Ishikawa (cell line): ENCODE measurements around the gene METTL1.
A peak's percentile ranks its signal among the peaks of the same experiment; 100 is the strongest.

Source experiments
- CEBPB ChIP-seq: IDR thresholded peaks from 2 replicates; pipeline ENCODE4 v1.6.1; 2012
- CREB1 ChIP-seq: IDR thresholded peaks from 2 replicates; pipeline ENCODE4 v1.6.1; 2012; ENCODE audit warnings: low read depth
- EGR1 ChIP-seq: IDR thresholded peaks from 2 replicates; pipeline ENCODE4 v1.6.1; 2012
- EP300 ChIP-seq: IDR thresholded peaks from 2 replicates; pipeline ENCODE4 v1.6.1; 2012; ENCODE audit warnings: borderline replicate concordance
- FOXM1 ChIP-seq: IDR thresholded peaks from 2 replicates; pipeline ENCODE4 v1.6.1; 2012; ENCODE audit warnings: low read depth, borderline replicate concordance
- MAX ChIP-seq: IDR thresholded peaks from 2 replicates; pipeline ENCODE4 v1.6.1; 2012
- NFIC ChIP-seq: IDR thresholded peaks from 2 replicates; pipeline ENCODE4 v1.6.1; 2012
- RAD21 ChIP-seq: IDR thresholded peaks from 2 replicates; pipeline ENCODE4 v1.6.1; 2012; ENCODE audit warnings: low read depth
- REST ChIP-seq: IDR thresholded peaks from 2 replicates; pipeline ENCODE4 v1.6.1; 2012; ENCODE audit warnings: low read depth, mild to moderate bottlenecking
- TAF1 ChIP-seq: IDR thresholded peaks from 2 replicates; pipeline ENCODE4 v1.6.1; 2012; ENCODE audit warnings: low read depth, mild to moderate bottlenecking
- TCF12 ChIP-seq: IDR thresholded peaks from 2 replicates; pipeline ENCODE4 v1.6.1; 2012; ENCODE audit warnings: low read depth
- TEAD4 ChIP-seq: IDR thresholded peaks from 2 replicates; pipeline ENCODE4 v1.6.1; 2012
- YY1 ChIP-seq: IDR thresholded peaks from 2 replicates; pipeline ENCODE4 v1.6.1; 2012; ENCODE audit warnings: low read depth
- ZBTB7A ChIP-seq: IDR thresholded peaks from 2 replicates; pipeline ENCODE4 v1.6.1; 2012; ENCODE audit warnings: low read depth
- TF ChIP-seq, protein P1 (sequence below): IDR thresholded peaks from 2 replicates; pipeline ENCODE4 v1.6.1; 2012

Gene METTL1

GRCh38 chr12:57772429-57773322 is 771 bp upstream of the METTL1 start, which contains the start of gene EEF1AKMT3:
TSS of gene EEF1AKMT3 (plus strand) at chr12:57772614. CDS start at chr12:57772725, 111 bp downstream.
- TF ChIP-seq MAX (no peak), ZBTB7A (peak; percentile 82)

- no peak for TF ChIP-seq CEBPB
- TF ChIP-seq EP300, result no peak
- TF ChIP-seq NFIC, result no peak
- TF ChIP-seq MAX, result no peak
- no peak for TF ChIP-seq TCF12
- no peak for TF ChIP-seq TAF1
- TF ChIP-seq ZBTB7A, result no peak
- no peak for TF ChIP-seq RAD21
These were observed 551 bp downstream of the METTL1 start for GRCh38 chr12:57771236-57771872.

DNA sequence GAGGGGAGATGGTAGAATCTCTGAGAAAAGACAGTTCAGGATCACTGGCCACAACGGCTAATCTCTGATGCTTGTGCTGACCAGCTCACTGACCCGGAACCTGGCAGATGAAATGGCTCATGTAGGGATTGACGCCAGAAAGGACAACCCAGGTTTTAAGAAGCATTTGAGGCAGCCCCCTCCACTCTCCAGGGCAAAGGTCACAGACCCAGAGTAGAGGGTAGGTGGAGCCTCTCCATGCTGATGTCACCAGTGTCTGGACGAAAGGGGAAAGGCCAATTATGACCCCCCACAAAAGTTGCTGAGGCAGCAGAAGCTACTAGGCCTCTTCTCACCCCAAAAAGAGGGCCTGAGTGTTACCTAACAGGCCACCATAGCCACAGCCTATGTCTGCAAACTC is 1.2 kb downstream of the METTL1 start:
- TF ChIP-seq EP300, result no peak
- TF ChIP-seq TAF1, result no peak
- TF ChIP-seq TEAD4, result no peak

DNA sequence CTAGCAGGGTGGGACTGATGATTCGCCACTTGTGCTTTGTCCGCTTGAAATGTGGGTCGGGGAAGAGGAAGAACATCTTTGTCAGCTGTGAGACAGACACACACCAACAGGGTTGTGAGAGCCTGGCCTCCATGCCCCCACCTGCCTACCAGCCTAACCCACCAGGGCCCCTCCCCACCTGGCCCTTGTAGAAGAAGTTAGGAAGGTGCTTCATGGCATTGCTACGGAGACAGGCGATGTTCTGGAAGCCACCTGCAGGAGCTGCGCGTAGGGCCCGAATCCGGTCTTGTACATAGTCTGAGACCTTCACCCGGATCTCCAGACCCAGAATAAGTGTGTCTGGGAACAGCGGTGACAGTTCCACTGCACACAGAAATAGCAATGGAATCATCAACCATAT is 2.3 kb downstream of the METTL1 start:
- no peak for TF ChIP-seq MAX
- no peak for TF ChIP-seq TEAD4
- TF ChIP-seq CREB1, result no peak
- no peak for TF ChIP-seq YY1
- no peak for TF ChIP-seq NFIC
- TF ChIP-seq EP300, result no peak
- no peak for TF ChIP-seq RAD21
- TF ChIP-seq, protein P1, sequence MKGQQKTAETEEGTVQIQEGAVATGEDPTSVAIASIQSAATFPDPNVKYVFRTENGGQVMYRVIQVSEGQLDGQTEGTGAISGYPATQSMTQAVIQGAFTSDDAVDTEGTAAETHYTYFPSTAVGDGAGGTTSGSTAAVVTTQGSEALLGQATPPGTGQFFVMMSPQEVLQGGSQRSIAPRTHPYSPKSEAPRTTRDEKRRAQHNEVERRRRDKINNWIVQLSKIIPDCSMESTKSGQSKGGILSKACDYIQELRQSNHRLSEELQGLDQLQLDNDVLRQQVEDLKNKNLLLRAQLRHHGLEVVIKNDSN, result no peak
- no peak for TF ChIP-seq REST
- no peak for TF ChIP-seq FOXM1
- TF ChIP-seq CEBPB, result no peak
- TF ChIP-seq TAF1, result no peak
- TF ChIP-seq TCF12, result no peak
- TF ChIP-seq EGR1, result no peak
- TF ChIP-seq ZBTB7A, result no peak

DNA sequence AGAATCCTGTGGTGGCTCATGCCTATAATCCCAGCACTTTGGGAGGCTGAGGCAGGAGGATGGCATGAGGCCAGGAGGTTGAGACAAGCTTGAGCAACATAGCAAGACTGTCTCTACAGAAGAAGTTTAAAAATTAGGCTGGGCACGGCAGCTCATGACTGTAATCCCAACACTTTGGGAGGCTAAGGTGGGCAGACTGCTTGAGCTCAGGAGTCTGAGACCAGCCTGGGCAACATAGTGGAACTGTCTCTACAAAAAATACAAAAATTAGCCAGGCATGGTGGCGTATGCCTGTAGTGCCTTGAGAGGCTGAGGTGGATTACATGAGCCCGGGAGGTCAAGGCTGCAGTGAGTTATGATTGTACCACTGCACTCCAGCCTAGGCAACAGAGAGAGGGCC is 4.0 kb downstream of the METTL1 start:
- no peak for TF ChIP-seq TEAD4
- no peak for TF ChIP-seq ZBTB7A

- no peak for TF ChIP-seq CREB1
These were observed 4.6 kb downstream of the METTL1 start for GRCh38 chr12:57767305-57767698.

GRCh38 chr12:57766464-57767304 is 5.2 kb downstream of the METTL1 start, which contains the start of gene CYP27B1:
TSS of gene CYP27B1 (minus strand) at chr12:57767078. CDS start at chr12:57767041, 37 bp downstream.
- TF ChIP-seq CREB1 (no peak), MAX (0 out of 2 replicates have a peak, but pooled peaks have one; percentile 32), TCF12 (0 out of 2 replicates have a peak, but pooled peaks have one; percentile 34), FOXM1 (no peak), CEBPB (peak; percentile 76), TEAD4 (no peak), REST (no peak), NFIC (peak; percentile 27; the same call in 1 of the 2 replicates), YY1 (no peak), EGR1 (no peak), ZBTB7A (peak; percentile 73; the same call in 1 of the 2 replicates), EP300 (no peak), RAD21 (no peak)
- TF ChIP-seq, protein P1, result no peak
